Fibroblast of mammary gland (primary cell): Measurements from ENCODE around the gene OR5M3.

Source experiments
- DNase-seq: peaks from one replicate; pipeline ENCODE4 v3.0.0-alpha.2; 2010; ENCODE audit warnings: low read depth
- H3K4me3 ChIP-seq: 2 replicates; pipeline ENCODE4 v1.5.1; 2011; ENCODE audit warnings: low read depth, mild to moderate bottlenecking, low read length, moderate library complexity; ENCODE audit not compliant: control insufficient read depth
- CTCF ChIP-seq: conservative IDR thresholded peaks from 2 replicates; pipeline ENCODE4 v1.5.1; 2011; ENCODE audit warnings: low read depth, low read length, inconsistent platforms; ENCODE audit not compliant: control insufficient read depth, insufficient read depth

The OR5M3 gene

GRCh38 chr11:56473252-56473651 is at the start of gene OR5M3:
OR5M3 (minus strand) TSS chr11:56473352; CDS start chr11:56470497, 2,855 bp downstream.
- DNase-seq: no peak
- no peak for TF ChIP-seq CTCF
- H3K4me3 ChIP-seq: no peak within 1 kb of the TSS

DNA sequence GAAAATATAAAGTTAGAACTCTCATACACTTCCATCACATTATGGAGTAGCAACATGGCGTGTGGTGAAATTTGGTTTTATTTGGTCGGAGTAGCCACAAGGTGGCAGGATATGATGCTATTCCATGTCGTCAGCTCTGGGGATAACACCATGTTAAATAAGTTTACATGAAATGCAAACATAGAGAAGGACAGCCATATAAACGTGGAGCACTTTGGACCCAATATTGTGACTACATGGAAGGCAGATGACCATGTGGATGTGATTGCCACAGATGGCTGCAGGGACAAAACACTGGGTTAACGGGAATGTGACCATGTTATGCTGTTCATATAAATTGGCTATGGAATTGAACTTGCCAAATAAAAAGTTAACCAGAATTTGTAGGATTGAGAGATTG is 48.9 kb upstream of the OR5M3 start:
- H3K4me3 ChIP-seq: no peak overlapping the region
- no peak for DNase-seq
- TF ChIP-seq CTCF: no peak

DNA sequence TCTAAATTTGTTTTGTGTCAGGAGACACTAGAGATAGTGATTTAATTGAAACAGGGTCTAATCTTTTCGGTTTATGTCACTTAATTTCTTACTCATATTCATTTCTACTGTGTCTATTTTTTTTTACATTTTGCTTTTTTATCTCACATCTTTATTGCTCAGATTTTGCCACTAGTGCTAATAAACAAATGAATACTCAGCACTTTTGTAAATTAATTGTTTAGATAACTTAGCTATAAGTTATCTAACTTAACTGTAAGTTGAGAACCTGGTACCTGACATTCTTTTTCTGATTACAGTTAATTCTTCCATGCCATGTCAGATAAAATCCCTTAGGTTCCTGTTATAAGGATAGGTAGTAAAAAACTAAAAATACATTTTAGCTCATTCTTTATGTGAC is 40.1 kb upstream of the OR5M3 start:
- no peak for DNase-seq
- no peak for TF ChIP-seq CTCF

DNA sequence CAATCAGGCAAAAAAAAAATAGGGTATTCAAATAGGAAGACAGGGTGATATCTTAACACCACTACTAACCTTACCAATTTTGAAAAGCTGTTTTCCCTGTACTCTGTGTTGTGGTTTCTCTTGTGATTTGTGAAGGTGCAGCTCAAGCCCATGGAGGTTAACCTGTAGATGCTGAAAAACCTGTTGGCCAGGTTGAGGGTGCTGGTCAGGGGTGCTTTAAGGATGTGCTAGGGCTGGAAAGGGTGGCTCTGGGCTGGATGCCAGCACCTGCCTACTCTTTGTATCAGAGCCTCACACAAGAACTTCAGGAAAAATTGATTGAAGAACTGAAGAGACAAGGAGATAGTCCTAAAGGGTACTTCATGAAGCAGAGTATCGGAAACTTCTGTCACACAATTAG is 36.3 kb upstream of the OR5M3 start:
- no peak overlapping the region for H3K4me3 ChIP-seq
- DNase-seq: no peak
- no peak for TF ChIP-seq CTCF

More for the DNA sequence above, 40.1 kb upstream of the OR5M3 start:
- no peak overlapping the region for H3K4me3 ChIP-seq

- no peak for TF ChIP-seq CTCF
- DNase-seq: no peak
- no peak overlapping the region for H3K4me3 ChIP-seq
Observed at GRCh38 chr11:56497010-56497409, 23.9 kb upstream of the OR5M3 start.

- TF ChIP-seq CTCF: no peak
- H3K4me3 ChIP-seq: no peak overlapping the region
- no peak for DNase-seq
Observed at GRCh38 chr11:56495117-56495516, 22.0 kb upstream of the OR5M3 start.

GRCh38 chr11:56491270-56491669 is 18.1 kb upstream of the OR5M3 start, which contains the start of gene OR5M8:
OR5M8 (minus strand) TSS chr11:56491370; CDS start chr11:56491370, 0 bp downstream.
- no peak within 1 kb of the TSS for H3K4me3 ChIP-seq
- no peak for DNase-seq
- no peak for TF ChIP-seq CTCF
